ENCODE measurements around the gene SRMS. TPM values are rescaled to one million over a fixed set of nuclear protein-coding genes. Genes with fewer than 3 reads are reported as not detected.
"Not testable (repeated sequence)": the region's sequence is repeated elsewhere in the genome, so short reads cannot be mapped to it uniquely, and the experiment has no call there.

The SRMS gene
- total RNA-seq, 1 donor from 2014 or later: not detected

DNA sequence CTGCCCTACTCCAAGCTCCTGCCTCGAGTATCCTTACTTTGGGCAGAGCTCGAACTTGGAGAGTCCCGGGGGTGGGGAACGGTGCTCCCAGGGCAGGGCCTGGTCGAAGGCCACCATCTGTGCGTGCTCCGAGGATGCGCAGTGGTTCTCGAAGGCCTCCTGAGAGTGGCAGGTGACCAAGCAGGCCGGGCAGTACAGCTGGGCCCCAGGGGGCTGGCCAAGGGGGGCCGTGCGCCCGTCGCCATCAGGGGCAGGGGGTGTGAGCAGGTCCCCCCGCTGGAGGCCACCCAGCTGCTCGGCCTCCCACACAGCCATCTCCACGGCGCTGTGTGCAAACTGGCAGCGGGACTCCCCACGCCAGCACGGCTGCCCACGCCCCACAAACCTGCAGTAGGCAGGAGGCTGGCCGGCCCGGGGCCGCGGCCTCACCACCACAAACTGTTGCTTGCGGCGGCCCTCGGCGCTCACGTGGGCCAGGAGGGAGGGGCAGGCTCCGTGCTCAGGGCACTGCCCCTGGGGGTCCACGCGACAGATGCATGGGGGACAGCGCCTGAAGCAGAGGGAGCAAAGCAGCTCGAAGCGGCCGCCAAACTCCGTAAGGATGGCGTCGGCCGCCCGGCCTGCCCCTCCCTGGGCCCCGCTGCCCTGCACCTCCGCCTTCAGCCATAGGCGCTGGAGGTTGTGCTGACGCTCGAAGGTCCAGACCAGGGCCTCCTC, 24.7 kb upstream of the SRMS start:
- Histone ChIP-seq H3K36me3 (peaks cover 0 to 6% of the 10 kb centered on the region in 2 donors), H3K4me3 (no peak overlapping the region), H3K27me3 (no peaks in the 10 kb centered on the region), H3K27ac (no peak overlapping the region), H3K4me1 (peaks cover 8 to 9% of the 10 kb centered on the region in 2 donors), H3K9me3 (no peaks in the 10 kb centered on the region)
- TF ChIP-seq, protein P1, sequence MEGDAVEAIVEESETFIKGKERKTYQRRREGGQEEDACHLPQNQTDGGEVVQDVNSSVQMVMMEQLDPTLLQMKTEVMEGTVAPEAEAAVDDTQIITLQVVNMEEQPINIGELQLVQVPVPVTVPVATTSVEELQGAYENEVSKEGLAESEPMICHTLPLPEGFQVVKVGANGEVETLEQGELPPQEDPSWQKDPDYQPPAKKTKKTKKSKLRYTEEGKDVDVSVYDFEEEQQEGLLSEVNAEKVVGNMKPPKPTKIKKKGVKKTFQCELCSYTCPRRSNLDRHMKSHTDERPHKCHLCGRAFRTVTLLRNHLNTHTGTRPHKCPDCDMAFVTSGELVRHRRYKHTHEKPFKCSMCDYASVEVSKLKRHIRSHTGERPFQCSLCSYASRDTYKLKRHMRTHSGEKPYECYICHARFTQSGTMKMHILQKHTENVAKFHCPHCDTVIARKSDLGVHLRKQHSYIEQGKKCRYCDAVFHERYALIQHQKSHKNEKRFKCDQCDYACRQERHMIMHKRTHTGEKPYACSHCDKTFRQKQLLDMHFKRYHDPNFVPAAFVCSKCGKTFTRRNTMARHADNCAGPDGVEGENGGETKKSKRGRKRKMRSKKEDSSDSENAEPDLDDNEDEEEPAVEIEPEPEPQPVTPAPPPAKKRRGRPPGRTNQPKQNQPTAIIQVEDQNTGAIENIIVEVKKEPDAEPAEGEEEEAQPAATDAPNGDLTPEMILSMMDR (IDR thresholded peaks at IDR 0.05): no peak
- DNase-seq (ENCODE audit: low spot score in 2 of 2): no peak
- intact Hi-C loops (cut with DNase I): loop anchor here (5.0 kb wide), 2 partner anchors 50 to 55 kb away; partner anchors contain the start of genes GMEB2 and PPDPF

DNA sequence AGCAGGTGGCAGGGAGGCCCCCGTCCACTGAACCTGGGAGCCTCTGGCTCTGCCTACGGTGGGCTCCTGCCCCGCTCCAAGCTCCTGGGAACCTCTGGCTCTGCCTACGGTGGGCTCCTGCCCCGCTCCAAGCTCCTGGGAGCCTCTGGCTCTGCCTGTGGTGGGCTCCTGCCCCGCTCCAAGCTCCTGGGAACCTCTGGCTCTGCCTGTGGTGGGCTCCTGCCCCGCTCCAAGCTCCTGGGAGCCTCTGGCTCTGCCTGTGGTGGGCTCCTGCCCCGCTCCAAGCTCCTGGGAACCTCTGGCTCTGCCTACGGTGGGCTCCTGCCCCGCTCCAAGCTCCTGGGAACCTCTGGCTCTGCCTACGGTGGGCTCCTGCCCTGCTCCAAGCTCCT, 23.5 kb upstream of the SRMS start:
- DNase-seq (ENCODE audit: low spot score in 2 of 2): not testable (repeated sequence)
- intact Hi-C loops (cut with DNase I): loop anchor here (5.0 kb wide), 2 partner anchors 49 to 56 kb away; partner anchors contain the start of genes GMEB2 and PPDPF
- H3K36me3 ChIP-seq: peaks cover 0 to 12% of the 10 kb centered on the region in 2 donors

DNA sequence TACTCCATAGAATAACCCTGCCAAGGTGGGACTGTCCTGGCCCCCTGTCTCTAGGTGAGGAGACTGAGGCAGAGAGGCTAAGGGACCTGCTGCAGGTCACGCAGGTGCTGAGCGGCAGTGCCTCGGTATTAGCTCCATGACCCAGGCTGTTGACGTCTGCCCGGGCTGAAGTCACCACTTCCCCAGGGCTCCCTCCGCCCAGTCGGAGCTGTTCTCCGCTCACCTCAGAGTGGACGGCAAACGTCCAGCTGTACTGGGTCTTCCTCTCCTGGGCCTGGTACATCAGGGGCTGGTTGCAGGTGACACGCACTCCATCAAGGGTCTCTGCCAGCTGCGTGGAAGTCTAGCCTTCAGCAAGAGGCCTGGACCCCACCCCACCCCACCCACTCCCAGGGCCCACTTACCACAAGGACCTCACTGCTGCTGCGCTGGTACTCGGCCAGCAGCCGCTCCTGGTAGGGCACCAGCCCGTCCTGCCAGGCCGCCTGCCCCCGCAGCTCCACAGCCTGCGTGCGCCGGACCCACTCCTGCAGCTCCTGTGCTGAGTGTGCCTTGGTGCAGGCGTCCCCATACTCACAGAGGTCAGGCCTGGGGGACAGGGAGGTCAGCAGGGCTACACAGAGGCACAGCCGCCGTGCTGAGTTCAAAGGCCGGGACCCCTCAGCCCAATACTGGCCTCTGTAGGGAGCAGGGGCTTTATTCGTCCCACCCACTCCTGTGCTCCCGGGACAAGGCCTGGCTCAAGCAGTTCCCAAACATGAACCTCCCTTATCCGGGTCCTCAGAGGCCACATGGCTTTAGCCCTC, 22.9 kb upstream of the SRMS start:
- H3K4me3 ChIP-seq: no peak overlapping the region
- peaks cover under 1 to 17% of the 10 kb centered on the region in 2 donors for H3K36me3 ChIP-seq
- H3K27me3 ChIP-seq: no peaks in the 10 kb centered on the region
- no peak overlapping the region for H3K27ac ChIP-seq
- no peak for DNase-seq (ENCODE audit: low spot score in 2 of 2)
- no peaks in the 10 kb centered on the region for H3K9me3 ChIP-seq
- TF ChIP-seq, protein P1 (IDR thresholded peaks at IDR 0.05): no peak
- intact Hi-C loops (cut with DNase I): loop anchor here (5.0 kb wide), 2 partner anchors 48 to 57 kb away; partner anchors contain the start of genes GMEB2 and PPDPF
- peaks cover 8 to 9% of the 10 kb centered on the region in 2 donors for H3K4me1 ChIP-seq

More for the DNA sequence above, 23.5 kb upstream of the SRMS start:
- H3K4me3 ChIP-seq, H3K27me3 ChIP-seq, H3K4me1 ChIP-seq, H3K27ac ChIP-seq, H3K9me3 ChIP-seq: not testable (repeated sequence)

DNA sequence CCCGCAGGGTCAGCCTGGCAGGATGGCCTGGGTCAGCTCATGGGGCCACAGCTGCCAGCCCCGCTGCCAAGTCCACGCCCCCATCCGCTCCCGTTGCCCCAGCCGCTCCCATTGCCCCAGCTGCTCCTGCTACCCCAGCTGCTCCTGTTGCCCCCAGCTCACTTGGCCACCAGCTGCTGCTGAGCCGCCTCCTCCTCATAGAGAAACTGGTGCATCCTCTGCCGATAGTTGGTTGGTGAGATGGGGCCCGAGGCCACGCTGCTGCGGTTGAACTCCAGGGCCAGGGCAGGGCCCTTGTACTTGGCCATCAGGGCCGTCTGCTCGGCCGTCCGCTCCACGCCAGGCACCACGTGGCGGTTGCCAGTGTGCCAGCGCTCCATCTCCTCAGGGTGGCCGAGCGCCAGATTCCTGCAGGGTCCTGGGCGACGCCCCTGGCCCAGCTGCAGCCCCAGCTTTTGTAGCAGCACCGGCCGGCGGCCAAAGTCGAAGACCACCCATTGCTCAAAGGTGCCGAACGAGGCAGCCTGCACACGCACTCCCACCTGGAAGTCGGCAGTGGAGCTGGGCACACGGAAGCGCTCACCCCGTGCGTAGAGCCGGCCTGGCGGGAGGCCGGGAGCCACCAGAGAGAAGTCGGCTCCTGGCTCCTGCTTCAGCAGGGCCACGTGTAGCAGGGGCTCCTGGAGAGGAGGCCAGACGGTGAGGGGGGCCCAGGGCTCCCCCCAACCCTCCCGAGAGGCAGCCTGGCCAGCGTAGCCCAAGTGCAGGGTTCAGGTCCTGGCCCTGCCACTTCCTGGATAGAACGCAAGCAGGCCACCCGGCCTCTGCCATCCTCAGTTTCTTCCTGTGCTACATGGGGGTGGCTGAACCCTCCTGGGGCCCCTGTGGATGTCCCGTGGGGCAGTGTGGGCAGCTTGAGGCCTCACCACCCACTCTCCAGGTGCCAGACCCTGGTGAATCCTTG, 21.7 kb upstream of the SRMS start:
- H3K27me3 ChIP-seq: no peaks in the 10 kb centered on the region
- TF ChIP-seq, protein P1 (IDR thresholded peaks at IDR 0.05): no peak
- intact Hi-C loops (cut with DNase I): no loop called here
- H3K36me3 ChIP-seq: peaks cover 13 to 27% of the 10 kb centered on the region in 2 donors
- H3K4me1 ChIP-seq: peaks cover 6 to 9% of the 10 kb centered on the region in 2 donors
- DNase-seq (ENCODE audit: low spot score in 2 of 2): no peak
- no peaks in the 10 kb centered on the region for H3K9me3 ChIP-seq
- no peak overlapping the region for H3K4me3 ChIP-seq
- no peak overlapping the region for H3K27ac ChIP-seq

DNA sequence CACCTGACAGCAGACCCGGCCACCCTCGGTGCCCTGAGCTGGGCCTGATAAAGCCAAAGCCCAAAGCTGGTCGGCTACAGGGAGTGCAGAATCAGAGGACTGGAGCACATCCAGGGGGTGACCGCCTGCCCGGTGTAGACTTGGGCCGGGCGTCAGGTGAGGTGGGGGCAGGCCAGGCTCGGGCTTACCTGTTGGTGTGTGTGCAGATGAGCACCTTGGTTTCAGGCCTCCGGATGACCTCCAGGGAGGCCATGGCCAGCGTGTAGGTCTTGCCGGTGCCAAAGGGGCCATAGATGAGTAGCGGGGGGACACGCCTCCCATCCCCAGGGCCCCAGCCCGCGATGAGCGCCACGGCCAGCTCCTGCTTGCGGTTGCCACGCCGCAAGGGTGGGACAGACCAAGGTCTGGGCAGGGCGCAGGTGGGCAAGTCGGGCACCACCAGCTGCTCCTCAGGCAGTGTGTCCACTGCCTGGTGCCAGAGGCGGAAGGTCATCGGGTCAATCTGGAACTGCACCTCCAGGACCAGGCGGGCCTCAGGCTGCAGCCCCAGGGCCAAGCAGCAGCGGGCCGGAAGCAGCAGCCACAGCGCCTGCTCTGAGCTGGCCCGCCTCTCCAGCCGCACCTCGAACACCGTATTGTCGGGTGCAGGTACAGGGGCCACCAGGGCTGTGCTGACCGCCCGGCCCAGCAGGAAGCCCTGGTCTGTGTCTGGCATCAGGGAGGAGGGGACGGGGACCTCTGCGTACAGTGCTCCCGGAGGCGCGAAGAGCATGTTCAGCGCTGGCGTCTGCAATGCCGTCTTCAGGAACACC, 20.8 kb upstream of the SRMS start:
- H3K27me3 ChIP-seq: no peaks in the 10 kb centered on the region
- peaks cover 2 to 6% of the 10 kb centered on the region in 2 donors for H3K4me1 ChIP-seq
- H3K9me3 ChIP-seq: no peaks in the 10 kb centered on the region
- H3K36me3 ChIP-seq: peaks cover 18 to 36% of the 10 kb centered on the region in 2 donors
- intact Hi-C loops (cut with DNase I): no loop called here
- DNase-seq (ENCODE audit: low spot score in 2 of 2): no peak
- TF ChIP-seq, protein P1 (IDR thresholded peaks at IDR 0.05): no peak
- no peak overlapping the region for H3K27ac ChIP-seq
- H3K4me3 ChIP-seq: no peak overlapping the region

Measured in ascending aorta (tissue), 2 donors.